Daoy (cell line): ENCODE measurements around the gene ID3. TPM values are rescaled to one million over a fixed set of nuclear protein-coding genes. Genes with fewer than 3 reads are reported as not detected.

Experiments
- DNase-seq: peaks from one replicate; pipeline ENCODE4 v3.0.0-alpha.2; 2015; ENCODE audit warnings: low read depth
- total RNA-seq: library from RNA; depleted of rRNA; stranded (reverse); fragments of >200 nt; shearing (Covaris generic); gene quantifications from 2 replicates; pipeline ENCODE4 v1.2.3, GENCODE V29; 2014; rRNA removed

Gene ID3
- total RNA-seq, 1 experiment from 2014 or later = 372 TPM

- DNase-seq = no peak
These were observed 31.4 kb downstream of the ID3 start for GRCh38 chr1:23527900-23528249.

DNA sequence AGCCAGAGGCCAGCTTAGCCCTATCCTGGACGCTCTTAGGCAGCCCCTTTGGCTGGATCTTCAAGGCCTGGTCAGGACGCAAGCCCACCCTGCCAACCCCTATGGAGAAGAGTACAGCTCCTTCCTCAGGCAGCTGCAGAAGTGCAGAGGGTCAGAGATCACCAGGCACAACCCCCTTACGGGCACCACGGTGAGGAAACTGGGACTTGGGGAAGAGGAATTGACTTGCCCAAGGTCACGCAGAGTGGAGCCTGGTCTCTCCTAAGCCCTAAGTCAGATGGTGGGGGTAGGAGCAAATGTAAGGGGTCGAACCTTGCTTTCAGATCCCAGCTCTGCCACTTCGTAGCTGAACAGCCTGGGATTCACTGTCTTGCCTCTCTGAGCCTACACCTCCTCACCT is 31.9 kb downstream of the ID3 start:
- DNase-seq = no peak

DNA sequence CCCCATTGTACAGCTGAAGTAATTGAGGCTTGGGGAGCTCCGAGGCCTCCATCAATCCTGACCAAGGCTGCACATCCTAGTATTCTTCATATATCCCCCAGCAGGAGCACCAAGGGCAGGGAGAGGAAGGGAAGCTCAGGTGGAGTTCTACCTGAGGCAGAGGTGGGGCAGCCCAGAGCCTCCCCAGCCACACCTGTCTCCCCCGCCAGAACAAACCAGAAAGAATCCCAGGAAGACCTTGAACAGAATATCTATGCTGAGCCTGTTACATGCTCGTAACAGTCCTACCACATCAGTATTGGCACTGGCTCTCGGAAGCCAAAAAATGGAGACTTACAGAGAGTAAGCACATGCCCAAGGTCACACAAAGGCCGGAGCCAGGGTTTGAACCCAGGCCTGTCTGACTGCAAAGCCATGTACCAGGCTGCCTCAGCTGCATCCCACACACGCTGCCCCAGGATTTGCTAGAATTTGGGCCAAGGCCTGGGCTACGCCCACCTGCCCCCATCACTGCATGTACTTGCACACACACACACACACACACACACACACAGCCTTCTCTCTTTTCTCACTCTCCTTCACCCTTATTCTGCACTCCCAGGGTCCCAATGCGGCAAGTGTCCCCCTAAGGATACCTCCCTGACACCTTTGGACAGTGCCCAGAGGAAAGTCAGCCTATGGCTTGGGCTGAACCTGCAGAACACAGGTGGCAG is 32.8 kb downstream of the ID3 start:
- DNase-seq = no peak

GRCh38 chr1:23525558-23526250 is 33.6 kb downstream of the ID3 start:
- DNase-seq = no peak

GRCh38 chr1:23524716-23525401 is 34.4 kb downstream of the ID3 start:
- peak; percentile 70 for DNase-seq

DNA sequence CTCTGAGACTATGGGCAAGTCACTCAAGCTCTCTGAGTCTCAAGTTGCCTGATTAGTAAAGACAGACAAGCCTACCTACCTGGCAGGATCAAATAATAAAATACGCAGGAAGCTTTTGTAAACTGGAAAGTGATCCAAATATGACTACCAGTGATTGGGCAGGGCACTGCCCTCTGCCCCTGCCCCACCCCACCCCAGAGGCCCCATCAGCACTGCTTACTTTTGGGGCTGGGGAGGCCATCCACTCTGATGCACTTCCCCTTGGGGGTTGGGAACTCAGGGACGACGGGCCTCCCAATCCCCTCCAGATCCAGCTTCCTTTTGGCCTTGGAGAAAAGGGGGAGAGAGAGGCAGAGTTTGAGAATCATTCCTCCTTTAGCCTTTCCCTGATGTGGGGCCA is 35.1 kb downstream of the ID3 start:
- no peak for DNase-seq

DNA sequence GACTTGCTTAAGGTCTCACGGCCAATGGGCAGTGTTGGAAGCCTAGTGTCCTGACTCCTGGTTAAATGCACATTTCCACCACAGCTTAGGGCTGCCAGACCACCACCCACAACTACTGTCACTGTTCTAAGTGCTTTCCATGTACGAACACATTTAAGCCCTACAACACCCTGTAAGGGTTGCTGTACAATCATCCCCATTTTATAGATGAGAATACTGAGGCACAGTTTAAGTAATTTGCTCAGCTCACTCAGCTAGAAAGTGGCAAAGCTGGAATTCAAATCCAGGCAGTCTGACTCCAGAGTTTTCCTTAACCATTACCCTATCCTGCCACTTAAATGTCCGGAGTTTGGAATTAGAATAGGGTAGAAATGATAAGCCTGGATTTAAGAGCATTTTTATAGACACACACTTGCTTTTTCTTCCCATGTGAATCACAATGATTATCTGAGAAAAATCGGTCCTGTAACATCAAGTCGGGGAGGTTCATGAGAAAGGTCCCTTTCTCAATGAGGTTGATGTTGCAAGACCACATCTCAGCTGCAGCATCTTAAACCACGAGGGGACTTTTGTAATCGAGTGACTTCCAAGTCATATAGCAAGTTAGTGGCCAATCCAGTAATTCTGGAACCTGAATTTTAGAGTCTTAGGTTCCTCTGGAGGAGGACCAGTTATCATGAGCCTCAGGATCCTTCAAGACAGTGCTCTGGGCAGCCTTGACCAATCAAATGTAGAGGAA is 36.9 kb downstream of the ID3 start:
- no peak for DNase-seq

DNA sequence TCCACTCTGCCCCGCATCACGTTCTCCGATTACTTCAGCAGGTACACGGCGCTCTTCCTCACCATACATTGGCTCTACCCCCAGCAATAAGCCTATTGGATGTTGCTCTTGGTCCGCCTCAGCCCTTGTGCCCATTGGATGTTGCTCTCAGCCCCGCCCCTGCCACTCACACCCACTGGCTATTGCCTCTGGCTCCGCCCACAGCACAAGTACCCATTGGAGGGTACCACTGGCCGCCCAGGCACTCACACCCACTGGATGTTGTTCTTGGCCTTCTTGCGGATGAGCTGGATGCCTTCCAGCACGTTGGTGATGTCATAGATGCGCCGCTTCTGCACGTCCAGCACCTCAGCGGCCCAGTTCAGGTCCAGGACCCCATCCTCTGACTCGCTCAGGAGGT is 37.7 kb downstream of the ID3 start:
- peak; percentile 30 for DNase-seq

GRCh38 chr1:23517581-23517980 is 41.7 kb downstream of the ID3 start:
- no peak for DNase-seq

DNA sequence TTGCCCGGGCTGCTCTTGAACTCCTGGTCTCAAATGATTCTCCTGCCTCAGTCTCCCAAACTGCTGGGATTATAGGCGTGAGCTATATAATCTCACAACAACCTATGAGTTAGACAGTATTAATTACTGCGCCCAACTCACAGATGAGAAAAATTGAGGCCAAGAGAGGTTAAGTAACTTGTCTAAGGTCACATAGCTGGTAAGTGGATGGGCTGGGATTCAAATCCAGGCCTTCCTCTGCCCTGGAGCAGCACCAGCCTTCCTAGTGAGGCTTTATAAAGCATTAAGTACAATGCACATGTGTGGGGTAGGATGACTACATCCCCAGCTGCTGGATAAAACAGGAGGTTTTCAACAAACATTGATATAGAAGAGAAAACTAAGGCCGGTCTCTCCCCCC is 43.4 kb downstream of the ID3 start:
- no peak for DNase-seq

- no peak for DNase-seq
These were observed 45.1 kb downstream of the ID3 start for GRCh38 chr1:23514111-23514679.

GRCh38 chr1:23509896-23510295 is 49.4 kb downstream of the ID3 start:
- DNase-seq = no peak

Other genes starting within 250 kb of the ID3 start
- 196 and 221 TPM in 2 replicates for gene HNRNPR, start 215.2 kb downstream of the ID3 start, total RNA-seq
- gene ZNF436, start 189.7 kb downstream of the ID3 start, total RNA-seq = 9.4 and 12.9 TPM in 2 replicates
- 1.7 and 4.3 TPM in 2 replicates for gene TCEA3, start 134.8 kb downstream of the ID3 start, total RNA-seq
- 5.7 and 9.1 TPM in 2 replicates for gene ASAP3, start 75.3 kb downstream of the ID3 start, total RNA-seq
- 9.9 and 37.1 TPM in 2 replicates for gene E2F2, start 28.3 kb downstream of the ID3 start, total RNA-seq
- gene RPL11, start 132.3 kb upstream of the ID3 start, total RNA-seq = 1,672 and 1,721 TPM in 2 replicates
- 83.0 and 85.5 TPM in 2 replicates for gene ELOA, start 184.0 kb upstream of the ID3 start, total RNA-seq
- 131 TPM in 2 replicates for gene PITHD1, start 218.9 kb upstream of the ID3 start, total RNA-seq
- 103 and 113 TPM in 2 replicates for gene LYPLA2, start 231.6 kb upstream of the ID3 start, total RNA-seq
- gene GALE, start 241.3 kb upstream of the ID3 start, total RNA-seq = 108 and 110 TPM in 2 replicates